GM12801 (cell line): ENCODE results near the gene UNC13B.

Experiments
- TF ChIP-seq, protein P1 (sequence below): IDR thresholded peaks from one replicate; pipeline ENCODE4 v1.5.1; 2011; ENCODE audit warnings: control low read depth; ENCODE audit not compliant: insufficient read length; ENCODE audit errors: extremely low read depth

Gene UNC13B

DNA sequence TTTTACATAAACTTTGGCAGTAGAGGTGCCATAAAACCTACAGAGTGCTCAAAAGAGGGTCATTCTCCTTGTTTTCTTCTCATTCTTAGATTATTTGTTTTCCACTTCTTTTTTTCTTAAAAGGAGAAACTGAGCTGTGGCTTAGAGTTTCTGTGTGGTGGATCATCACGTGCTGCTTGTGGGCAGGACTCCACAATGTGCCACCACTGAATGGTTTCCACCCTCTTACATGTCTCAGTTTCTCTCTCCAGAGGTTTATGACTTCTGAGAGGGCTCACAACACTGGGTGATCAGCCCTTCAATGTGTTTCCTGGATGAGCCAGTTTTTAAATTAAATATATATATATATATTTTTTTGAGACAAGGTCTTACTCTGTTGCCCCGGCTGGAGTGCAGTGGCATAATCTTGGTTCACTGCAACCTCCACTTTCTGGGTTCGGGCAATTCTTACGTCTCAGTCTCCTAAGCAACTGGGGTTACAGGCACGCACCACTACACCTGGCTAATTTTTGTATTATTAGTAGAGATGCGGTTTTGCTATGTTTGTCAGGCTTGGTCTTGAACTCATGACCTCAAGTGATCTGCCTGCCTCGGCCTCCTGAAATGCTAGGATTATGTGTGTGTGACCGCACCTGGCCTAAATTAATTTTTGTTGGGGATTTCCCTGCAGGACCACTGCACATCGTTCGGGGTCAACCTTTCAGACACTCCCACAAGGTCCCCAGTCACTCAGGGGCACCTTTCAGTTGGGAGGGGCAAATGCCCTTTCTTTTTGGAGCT is 3.1 kb upstream of the UNC13B start:
- TF ChIP-seq, protein P1, sequence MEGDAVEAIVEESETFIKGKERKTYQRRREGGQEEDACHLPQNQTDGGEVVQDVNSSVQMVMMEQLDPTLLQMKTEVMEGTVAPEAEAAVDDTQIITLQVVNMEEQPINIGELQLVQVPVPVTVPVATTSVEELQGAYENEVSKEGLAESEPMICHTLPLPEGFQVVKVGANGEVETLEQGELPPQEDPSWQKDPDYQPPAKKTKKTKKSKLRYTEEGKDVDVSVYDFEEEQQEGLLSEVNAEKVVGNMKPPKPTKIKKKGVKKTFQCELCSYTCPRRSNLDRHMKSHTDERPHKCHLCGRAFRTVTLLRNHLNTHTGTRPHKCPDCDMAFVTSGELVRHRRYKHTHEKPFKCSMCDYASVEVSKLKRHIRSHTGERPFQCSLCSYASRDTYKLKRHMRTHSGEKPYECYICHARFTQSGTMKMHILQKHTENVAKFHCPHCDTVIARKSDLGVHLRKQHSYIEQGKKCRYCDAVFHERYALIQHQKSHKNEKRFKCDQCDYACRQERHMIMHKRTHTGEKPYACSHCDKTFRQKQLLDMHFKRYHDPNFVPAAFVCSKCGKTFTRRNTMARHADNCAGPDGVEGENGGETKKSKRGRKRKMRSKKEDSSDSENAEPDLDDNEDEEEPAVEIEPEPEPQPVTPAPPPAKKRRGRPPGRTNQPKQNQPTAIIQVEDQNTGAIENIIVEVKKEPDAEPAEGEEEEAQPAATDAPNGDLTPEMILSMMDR, result no peak

DNA sequence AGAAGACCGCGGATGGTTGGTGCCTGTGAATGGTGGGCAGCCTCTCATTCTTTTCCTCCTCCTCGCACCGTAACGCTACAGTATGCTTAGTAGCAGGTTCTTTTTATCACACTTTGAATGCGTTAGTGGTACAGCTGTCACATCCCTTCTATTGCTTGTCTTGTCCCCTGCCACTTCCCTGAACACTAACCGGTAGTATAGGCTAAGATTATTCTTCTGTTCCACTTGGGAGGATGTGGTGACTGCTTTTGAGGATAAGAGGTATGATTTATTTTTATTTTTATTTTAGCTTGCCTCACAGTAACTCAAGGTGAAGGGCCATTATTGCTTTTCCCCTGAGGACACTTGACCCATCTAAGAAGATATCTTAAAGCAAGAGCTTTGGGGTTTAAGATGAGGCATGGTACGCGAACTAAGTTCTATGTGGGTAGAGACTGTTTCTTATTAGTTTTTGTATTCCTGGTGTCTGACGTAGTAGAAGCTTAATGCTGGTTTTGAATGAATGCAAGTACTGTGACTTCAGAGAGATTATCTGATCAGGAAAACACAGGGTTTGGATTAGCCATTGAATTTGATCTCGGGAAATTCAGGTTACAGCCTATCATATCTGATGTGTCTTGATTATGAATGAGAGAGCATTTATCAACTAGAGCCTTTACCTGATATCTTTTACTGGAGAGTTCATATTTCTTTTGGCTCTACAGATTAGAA is 951 bp downstream of the UNC13B start:
- TF ChIP-seq, protein P1, result no peak

DNA sequence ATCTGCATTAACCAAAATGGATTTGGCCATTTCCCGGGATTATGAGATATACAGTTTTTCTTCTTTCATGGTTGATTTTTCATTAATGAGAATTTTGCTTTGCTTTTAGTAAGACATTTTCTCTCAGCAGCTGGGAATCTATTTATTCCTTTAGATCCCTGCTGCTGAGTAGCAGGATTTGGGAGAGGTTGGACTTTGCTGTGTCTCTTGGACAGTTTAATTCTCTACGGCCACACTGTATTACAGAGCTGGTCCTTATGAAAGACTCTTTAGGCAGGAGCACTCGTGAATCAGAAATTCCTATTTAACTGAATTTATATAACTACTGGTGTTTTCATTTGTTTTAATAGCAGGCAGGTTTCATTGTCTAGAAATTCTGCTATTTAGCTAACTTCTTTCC is 1.6 kb downstream of the UNC13B start:
- TF ChIP-seq, protein P1, result no peak

DNA sequence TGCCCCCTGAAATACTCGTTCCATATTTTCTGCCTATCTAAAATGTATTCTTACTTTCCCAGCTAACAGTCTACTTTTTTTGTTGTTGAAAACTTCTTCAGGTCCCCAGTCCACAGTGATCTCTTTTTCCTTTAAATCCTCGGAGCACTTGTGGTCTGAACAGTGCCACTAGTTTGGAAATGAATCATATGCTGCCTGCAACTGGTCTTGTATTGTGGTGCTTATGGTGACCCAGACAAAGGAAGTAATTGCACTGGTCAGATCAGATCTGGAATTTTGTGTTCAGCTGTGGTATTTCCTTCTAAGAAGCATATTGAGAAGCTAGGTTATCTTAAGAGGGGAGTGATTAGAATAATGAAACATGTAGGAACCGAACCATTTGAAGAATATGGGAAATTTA is 2.9 kb downstream of the UNC13B start:
- TF ChIP-seq, protein P1, result no peak

DNA sequence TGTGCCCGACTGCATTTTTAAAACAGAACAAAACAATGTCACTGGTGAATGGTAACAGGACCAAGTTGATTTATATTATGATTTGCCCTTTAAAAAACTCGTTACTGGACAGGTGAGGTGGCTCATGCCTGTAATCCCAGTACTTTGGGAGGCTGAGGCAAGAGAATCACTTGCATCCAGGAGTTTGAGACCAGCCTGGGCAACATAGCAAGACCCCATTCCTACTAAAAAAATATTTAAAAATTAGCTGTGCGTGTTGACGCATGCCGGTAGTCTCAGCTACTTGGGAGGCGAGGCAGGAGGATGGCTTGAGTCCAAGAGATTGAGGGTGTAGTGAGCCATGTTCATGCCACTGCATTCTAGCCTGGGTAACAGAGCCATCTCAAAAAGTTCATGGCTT is 7.2 kb downstream of the UNC13B start:
- TF ChIP-seq, protein P1, result no peak

DNA sequence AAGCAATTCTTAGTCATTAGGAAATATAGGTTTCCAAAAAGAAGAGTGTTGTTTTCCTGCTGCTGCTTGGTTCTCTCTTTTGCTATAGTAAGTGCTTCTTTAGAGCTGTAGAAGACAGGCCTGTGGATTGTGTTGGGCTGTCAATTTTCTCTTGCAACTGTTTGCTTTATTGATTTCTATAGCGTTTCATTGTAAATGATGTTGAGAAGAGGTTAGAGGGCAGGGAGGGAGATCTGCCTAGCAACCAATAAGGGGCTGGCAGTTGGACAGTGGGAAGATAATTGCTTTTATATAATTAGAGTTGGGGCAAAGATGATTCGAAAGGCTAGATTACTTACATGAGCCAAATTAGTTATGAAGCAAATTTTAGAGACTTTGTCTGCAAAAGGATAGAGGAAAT is 11.1 kb downstream of the UNC13B start:
- TF ChIP-seq, protein P1, result no peak

DNA sequence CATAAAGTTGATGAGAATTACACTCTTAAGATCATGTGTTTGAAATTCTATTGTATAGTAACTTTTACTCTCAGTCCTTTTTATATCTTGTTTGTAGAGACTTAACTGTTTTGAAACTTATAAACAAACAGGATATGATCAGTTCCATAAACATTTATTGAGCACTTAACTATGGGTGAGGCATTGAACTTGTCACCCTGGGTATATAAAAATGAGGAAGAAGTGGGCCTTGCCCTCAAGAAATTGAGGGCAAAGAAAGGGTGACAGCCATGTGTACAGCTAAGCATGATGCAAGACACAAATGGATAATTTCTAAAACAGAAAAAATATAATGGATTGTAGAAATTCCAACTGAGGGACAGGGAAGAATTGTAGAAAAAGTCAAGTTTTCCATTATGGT is 15.7 kb downstream of the UNC13B start:
- TF ChIP-seq, protein P1, result no peak
